8988T (cell line): ENCODE results near the gene BHLHA15.
A peak's percentile ranks its signal among the peaks of the same experiment; 100 is the strongest.

ENCODE experiments used
- DNase-seq: peaks from one replicate; pipeline ENCODE4 v3.0.0; 2011

Gene BHLHA15

GRCh38 chr7:98211221-98211675 is at the start of gene BHLHA15:
TSS of gene BHLHA15 (plus strand) at chr7:98211439. CDS start at chr7:98212310, 871 bp downstream.
- peak; percentile 89 for DNase-seq

GRCh38 chr7:98162758-98163157 is 48.5 kb upstream of the BHLHA15 start:
- DNase-seq, result no peak

- DNase-seq, result no peak
These were observed 48.0 kb upstream of the BHLHA15 start for GRCh38 chr7:98163269-98163668.

GRCh38 chr7:98163704-98164494 is 47.3 kb upstream of the BHLHA15 start:
- no peak for DNase-seq

- DNase-seq, result no peak
These were observed 45.2 kb upstream of the BHLHA15 start for GRCh38 chr7:98165827-98166667.

- DNase-seq, result no peak
These were observed 44.6 kb upstream of the BHLHA15 start for GRCh38 chr7:98166668-98166970.

- no peak for DNase-seq
These were observed 43.6 kb upstream of the BHLHA15 start for GRCh38 chr7:98167653-98168052.

- peak; percentile 54 for DNase-seq
These were observed 42.9 kb upstream of the BHLHA15 start for GRCh38 chr7:98168181-98168903.

GRCh38 chr7:98168904-98169621 is 42.2 kb upstream of the BHLHA15 start:
- DNase-seq, result no peak

- DNase-seq, result no peak
These were observed 40.3 kb upstream of the BHLHA15 start for GRCh38 chr7:98170966-98171365.

- DNase-seq, result no peak
These were observed 39.8 kb upstream of the BHLHA15 start for GRCh38 chr7:98171449-98171848.

- no peak for DNase-seq
These were observed 36.6 kb upstream of the BHLHA15 start for GRCh38 chr7:98174334-98175259.

GRCh38 chr7:98175260-98175940 is 35.8 kb upstream of the BHLHA15 start:
- DNase-seq, result no peak

- no peak for DNase-seq
These were observed 33.7 kb upstream of the BHLHA15 start for GRCh38 chr7:98177553-98177952.

- no peak for DNase-seq
These were observed 32.9 kb upstream of the BHLHA15 start for GRCh38 chr7:98178321-98178720.

GRCh38 chr7:98178762-98179490 is 32.3 kb upstream of the BHLHA15 start:
- DNase-seq, result no peak

GRCh38 chr7:98180751-98181150 is 30.5 kb upstream of the BHLHA15 start:
- no peak for DNase-seq

GRCh38 chr7:98185101-98185500 is 26.1 kb upstream of the BHLHA15 start:
- no peak for DNase-seq

GRCh38 chr7:98186452-98187137 is 24.6 kb upstream of the BHLHA15 start:
- DNase-seq, result no peak

GRCh38 chr7:98187138-98187502 is 24.1 kb upstream of the BHLHA15 start:
- DNase-seq, result no peak
